ENCODE data around the gene CPA4.

GRCh38 chr7:130350945-130351790, 58.2 kb downstream of the CPA4 start:
- TF ChIP-seq, protein P1, sequence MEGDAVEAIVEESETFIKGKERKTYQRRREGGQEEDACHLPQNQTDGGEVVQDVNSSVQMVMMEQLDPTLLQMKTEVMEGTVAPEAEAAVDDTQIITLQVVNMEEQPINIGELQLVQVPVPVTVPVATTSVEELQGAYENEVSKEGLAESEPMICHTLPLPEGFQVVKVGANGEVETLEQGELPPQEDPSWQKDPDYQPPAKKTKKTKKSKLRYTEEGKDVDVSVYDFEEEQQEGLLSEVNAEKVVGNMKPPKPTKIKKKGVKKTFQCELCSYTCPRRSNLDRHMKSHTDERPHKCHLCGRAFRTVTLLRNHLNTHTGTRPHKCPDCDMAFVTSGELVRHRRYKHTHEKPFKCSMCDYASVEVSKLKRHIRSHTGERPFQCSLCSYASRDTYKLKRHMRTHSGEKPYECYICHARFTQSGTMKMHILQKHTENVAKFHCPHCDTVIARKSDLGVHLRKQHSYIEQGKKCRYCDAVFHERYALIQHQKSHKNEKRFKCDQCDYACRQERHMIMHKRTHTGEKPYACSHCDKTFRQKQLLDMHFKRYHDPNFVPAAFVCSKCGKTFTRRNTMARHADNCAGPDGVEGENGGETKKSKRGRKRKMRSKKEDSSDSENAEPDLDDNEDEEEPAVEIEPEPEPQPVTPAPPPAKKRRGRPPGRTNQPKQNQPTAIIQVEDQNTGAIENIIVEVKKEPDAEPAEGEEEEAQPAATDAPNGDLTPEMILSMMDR (IDR thresholded peaks at IDR 0.05) = no peak
- TF ChIP-seq EP300 (IDR thresholded peaks at IDR 0.05) (no peak), POLR2AphosphoS5 (IDR thresholded peaks at IDR 0.05) (no peak)
